Activated T-cell treated with anti-CD3 and anti-CD28 coated beads, Interleukin-2, amount 50 U/mL, for 24 hours (primary cell): ENCODE data around the gene ANKRD39.
"Not testable (repeated sequence)": the region's sequence is repeated elsewhere in the genome, so short reads cannot be mapped to it uniquely, and the experiment has no call there.

Experiments
- DNase-seq: peaks from one replicate; pipeline ENCODE4 v3.0.0-alpha.2; 2020
- H3K27ac Mint-ChIP-seq: 2 replicates; pipeline ENCODE4 v1.8.0; 2020; ENCODE audit warnings: mild to moderate bottlenecking, mixed read lengths
- H3K27me3 Mint-ChIP-seq: 2 replicates; pipeline ENCODE4 v1.8.0; 2020; ENCODE audit warnings: mixed read lengths
- H3K36me3 Mint-ChIP-seq: 2 replicates; pipeline ENCODE4 v1.8.0; 2020; ENCODE audit warnings: low read depth, mixed read lengths
- H3K4me1 Mint-ChIP-seq: 2 replicates; pipeline ENCODE4 v1.8.0; 2020; ENCODE audit warnings: low read depth, mixed read lengths
- H3K4me3 Mint-ChIP-seq: 2 replicates; pipeline ENCODE4 v1.8.0; 2020; ENCODE audit warnings: mild to moderate bottlenecking, moderate library complexity, mixed read lengths
- H3K9me3 Mint-ChIP-seq: 2 replicates; pipeline ENCODE4 v1.8.0; 2020; ENCODE audit warnings: mixed read lengths

The ANKRD39 gene

DNA sequence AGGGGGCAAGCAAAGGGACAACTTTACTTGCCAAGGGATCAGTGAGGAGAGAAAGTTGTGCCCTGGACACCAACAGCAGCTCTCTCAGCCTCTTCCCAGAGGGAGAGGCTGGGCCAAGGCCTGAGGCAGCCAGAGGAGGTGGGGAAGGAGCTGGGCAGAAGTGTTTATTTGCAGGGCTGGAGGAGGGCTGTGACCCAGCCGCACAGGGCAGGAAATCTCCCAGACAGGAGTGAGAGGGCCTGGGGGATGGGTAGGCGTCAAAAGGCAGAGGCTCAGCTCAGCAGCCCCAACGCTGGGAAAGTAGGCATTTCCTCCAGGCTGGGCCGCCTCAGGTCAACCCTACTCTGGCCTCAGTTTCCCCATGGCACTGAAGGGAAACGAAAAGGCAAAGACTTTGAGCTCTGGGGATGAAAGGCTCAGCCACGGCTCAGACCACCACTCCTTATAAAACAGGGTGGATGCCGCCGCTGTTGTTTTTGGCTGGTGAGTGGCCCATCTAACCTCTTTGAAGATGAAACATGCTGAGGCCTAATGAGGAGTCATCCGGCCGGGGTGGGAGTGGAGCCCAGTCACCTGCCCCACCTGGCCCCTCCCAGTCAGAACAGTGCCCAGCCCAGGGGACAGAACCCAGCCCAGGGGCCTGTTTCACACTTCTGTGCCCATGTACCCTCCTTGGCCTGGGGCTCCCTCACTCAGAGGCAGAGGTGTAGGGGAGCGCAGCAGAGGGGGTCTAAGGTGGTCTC, 33.9 kb upstream of the ANKRD39 start:
- peak; percentile 44 for DNase-seq
- no peaks in the 10 kb centered on the region for H3K27me3 Mint-ChIP-seq
- H3K4me3 Mint-ChIP-seq: no peak overlapping the region
- no peaks in the 10 kb centered on the region for H3K36me3 Mint-ChIP-seq
- peak overlapping the region; percentile 3 for H3K27ac Mint-ChIP-seq
- peaks cover 61% of the 10 kb centered on the region for H3K4me1 Mint-ChIP-seq
- H3K9me3 Mint-ChIP-seq: no peaks in the 10 kb centered on the region

DNA sequence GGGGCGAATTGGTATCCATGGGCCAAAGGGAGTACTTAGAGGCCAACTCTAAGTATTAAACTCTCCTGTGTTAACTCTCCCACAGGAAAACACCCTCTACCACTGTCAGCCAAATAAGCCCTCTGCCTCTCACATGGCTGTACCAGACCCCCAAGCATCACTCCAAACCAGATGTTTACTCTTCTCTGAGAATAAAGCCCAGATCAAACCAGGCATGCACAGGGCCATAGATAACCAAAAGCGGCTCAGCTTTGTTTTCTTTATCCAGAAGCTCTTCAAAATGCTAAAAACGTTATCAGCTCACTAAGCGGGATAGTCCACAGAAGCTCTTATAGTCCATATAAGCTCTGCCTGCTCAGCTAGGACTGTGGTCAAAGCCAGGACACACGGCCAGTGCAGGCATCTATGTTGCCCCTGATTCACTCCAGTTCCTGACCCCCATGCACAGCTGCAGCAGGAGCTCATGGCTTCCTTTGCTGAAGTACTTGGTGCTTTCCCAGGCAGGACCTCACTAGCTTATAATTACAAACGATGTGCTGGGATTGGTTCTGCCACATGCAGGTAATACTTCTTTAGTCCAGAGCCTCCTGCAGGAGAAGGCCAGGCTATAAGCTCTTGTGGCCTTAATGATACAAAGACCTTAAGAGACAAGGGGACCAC, 33.0 kb upstream of the ANKRD39 start:
- DNase-seq: no peak
- Mint-ChIP-seq H3K27me3 (no peaks in the 10 kb centered on the region), H3K27ac (peak overlapping the region; percentile 3), H3K4me3 (no peak overlapping the region), H3K36me3 (no peaks in the 10 kb centered on the region), H3K9me3 (no peaks in the 10 kb centered on the region), H3K4me1 (peaks cover 54% of the 10 kb centered on the region)

DNA sequence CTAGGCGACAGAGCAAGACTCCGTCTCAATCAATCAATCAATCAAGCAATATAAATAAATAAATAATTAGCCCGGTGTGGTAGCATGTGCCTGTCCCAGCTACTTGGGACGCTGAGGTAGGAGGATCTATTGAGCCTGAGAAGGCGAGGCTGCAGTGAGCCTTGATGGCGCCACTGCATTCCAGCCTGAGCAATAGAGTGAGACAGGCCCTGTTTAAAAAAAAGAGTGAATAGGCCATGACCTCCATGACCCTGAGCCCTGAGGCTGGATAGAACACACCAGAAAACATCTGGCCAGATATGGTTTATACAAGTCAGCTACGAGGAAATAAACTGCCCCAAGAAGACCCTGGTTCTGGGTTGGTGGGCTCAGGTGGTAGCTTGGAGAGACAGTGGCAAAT, 32.4 kb upstream of the ANKRD39 start:
- DNase-seq: no peak
- Mint-ChIP-seq H3K36me3 (no peaks in the 10 kb centered on the region), H3K4me3 (no peak overlapping the region), H3K4me1 (peaks cover 48% of the 10 kb centered on the region), H3K9me3 (no peaks in the 10 kb centered on the region), H3K27ac (no peak overlapping the region), H3K27me3 (no peaks in the 10 kb centered on the region)

DNA sequence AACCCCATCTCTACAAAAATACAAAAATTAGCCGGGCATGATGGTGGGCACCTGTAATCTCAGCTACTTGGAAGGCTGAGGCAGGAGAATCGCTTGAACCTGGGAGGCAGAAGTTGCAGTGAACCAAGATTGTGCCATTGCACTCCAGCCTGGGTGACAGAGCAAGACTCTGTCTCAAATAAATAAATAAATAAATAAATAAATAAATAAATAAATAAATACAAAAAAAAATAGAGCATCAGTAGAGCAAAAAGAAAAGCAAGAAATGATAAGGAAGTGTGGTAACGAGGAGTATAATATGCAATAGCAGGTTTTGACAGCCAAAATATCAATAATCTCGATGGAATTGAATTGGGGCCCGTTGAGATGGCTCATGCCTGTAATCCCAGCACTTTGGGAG, 31.7 kb upstream of the ANKRD39 start:
- not testable (repeated sequence) for H3K27ac Mint-ChIP-seq, H3K4me3 Mint-ChIP-seq, DNase-seq, H3K9me3 Mint-ChIP-seq, H3K27me3 Mint-ChIP-seq, H3K36me3 Mint-ChIP-seq
- H3K4me1 Mint-ChIP-seq: peaks cover 43% of the 10 kb centered on the region

DNA sequence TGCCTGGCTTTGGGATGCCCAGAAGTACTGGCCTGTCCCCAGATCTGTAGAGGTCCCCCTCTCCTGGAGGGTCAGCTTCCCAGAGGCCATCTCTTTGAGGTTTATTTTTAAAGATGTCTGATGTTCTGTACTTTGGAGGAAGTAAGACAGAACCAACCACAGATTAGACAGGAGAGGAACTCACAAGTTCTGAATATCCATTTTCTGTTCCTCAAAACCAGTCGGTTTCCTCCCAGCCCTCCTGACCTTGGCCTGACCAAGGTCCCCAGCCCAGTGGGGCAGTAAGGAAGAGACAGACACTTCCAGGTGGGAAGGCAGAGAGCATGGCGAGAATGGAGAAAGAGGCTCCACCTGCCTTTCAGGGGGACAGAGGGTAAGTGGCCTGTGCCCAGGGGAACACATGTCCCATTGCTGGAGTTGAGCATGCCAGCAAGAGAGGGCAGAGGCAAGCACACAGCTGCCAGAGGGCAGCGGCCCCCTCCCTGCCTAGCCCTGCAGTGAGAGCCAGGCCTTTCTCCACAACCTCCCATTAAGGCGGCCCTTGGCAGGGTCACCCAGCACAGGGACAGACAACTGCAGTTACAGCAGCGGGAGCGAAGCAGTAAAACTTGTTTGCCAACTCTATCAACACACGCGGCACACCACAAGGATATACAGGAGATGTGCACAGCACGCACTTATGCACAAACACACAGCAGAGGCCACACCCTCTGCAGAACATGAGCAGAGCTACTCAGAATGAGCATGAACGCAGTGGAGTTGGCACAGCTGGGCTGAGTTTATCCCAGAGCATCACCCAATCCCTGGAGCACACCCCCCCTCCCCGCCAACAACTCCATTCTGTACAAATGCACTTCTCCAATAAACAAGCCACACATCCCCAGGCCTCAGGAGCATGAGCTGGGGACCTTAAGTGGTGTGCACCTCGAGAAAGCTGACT, 30.5 kb upstream of the ANKRD39 start:
- no peaks in the 10 kb centered on the region for H3K27me3 Mint-ChIP-seq
- no peak for DNase-seq
- H3K36me3 Mint-ChIP-seq: no peaks in the 10 kb centered on the region
- H3K27ac Mint-ChIP-seq: no peak overlapping the region
- no peak overlapping the region for H3K4me3 Mint-ChIP-seq
- no peaks in the 10 kb centered on the region for H3K9me3 Mint-ChIP-seq
- H3K4me1 Mint-ChIP-seq: peaks cover 41% of the 10 kb centered on the region

DNA sequence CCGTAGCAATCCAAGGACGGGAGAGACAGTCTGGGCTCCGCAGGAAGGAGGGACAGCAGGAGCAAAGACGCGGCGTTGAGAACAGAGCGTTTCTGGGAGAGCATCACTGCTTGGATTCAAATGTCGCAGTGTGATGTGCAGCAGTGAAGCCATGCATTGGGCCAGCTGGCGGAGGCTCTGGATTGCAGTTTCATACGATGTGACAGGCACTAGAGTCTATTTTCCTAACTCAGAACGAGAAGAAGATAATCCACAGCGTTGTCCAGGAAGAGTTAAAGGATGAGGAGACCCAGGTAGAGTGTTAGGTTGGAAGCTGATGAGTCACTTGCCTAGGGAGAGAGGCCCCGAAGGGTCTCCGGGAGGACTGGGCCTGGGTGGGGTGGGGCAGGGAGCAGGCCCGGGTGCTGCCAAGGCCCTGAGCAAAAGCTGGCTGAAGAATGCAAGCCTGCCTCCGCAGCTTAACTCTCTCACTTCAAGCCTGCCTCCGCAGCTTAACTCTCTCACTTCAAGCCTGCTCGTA, 29.7 kb upstream of the ANKRD39 start:
- H3K36me3 Mint-ChIP-seq: no peaks in the 10 kb centered on the region
- peaks cover 33% of the 10 kb centered on the region for H3K4me1 Mint-ChIP-seq

DNA sequence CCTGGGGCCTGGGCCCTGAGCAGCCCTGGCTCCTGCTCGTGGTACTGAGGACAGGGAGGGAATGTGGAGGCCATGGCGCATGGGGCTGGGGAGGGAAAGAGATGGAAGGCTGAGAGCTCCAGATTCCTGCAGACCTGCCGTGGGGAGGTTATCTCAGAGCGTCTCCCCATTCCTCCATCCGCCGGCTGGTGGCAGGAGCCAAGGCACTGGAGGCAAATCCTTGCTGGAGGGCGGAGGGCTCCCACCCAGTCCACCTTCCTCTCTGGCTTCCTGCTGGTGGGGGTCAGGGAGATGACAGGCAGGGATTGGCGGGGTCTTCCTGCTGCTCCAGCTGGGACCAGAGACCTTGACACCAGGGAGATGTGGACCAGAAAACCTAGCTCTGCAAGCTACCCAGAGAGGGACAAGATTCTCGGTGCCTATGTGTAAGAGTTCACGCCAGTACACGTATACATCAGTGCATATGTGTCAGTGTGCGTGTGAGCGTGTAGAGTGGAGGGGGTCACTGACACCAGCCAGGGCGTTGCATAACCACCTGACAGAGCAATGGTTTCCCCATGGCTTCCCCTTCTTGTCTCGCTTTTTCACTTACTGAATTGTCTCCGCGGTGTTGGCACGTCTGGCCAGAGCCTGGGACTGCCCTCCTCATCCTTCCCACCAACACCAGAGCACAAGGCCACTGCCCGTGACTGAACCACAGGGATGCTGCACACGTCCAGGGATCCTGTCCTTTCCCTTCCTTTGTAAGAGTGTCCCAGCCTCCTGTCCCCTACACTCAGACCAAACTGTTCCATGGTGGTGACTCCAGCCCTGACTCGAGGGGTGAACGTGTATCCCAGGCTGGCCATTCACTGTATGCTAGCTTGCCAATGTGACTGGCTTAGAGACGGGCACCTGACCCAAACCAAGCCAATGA, 27.9 kb upstream of the ANKRD39 start:
- Mint-ChIP-seq H3K27ac (no peak overlapping the region), H3K4me1 (peaks cover 15% of the 10 kb centered on the region), H3K9me3 (no peaks in the 10 kb centered on the region), H3K4me3 (no peak overlapping the region), H3K27me3 (no peaks in the 10 kb centered on the region), H3K36me3 (no peaks in the 10 kb centered on the region)
- DNase-seq: no peak

More for the DNA sequence above, 29.7 kb upstream of the ANKRD39 start:
- H3K27me3 Mint-ChIP-seq: no peaks in the 10 kb centered on the region
- H3K27ac Mint-ChIP-seq: no peak overlapping the region
- H3K4me3 Mint-ChIP-seq: no peak overlapping the region
- no peaks in the 10 kb centered on the region for H3K9me3 Mint-ChIP-seq
- DNase-seq: no peak

DNA sequence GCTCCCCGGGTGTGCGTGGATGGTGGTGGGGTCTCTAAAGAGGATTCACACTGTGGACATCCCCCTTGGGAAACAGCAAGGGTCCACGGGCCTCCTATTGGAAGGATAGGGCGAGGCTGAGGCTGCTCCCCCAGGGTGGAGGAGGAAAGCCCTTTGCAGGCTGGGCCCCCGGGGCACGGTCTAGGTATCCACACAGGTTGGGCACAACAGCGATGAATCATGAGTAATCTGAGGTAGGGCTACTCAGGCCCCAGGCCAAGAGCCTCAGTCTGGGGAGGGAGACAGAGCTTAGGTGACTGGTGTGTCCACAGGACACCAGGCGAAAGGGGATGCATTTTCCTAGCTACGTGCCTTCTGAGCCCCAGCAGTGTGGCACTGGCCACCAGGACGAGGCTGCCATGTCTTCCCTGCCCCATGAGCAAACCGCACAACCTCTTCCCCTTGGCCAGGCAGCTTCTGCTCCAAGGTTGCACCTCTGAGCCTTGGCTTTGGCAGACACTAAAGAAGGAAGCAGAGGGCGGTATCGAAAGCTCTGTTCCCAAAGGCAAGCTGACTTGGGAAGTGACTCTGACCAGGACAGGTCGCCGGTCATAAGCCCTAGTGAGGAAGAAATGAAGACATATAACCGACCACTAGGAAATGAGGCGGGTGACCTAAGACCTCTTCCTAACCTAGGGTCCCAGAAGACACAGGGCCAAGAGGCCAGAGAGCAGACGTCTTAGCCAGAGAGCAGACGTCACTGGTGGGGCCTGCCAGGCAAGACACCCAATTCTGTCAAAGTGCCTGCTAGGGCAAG, 26.7 kb upstream of the ANKRD39 start:
- no peak overlapping the region for H3K4me3 Mint-ChIP-seq
- DNase-seq: no peak
- H3K36me3 Mint-ChIP-seq: no peaks in the 10 kb centered on the region
- no peaks in the 10 kb centered on the region for H3K27me3 Mint-ChIP-seq
- H3K27ac Mint-ChIP-seq: no peak overlapping the region
- H3K4me1 Mint-ChIP-seq: peaks cover 10% of the 10 kb centered on the region
- H3K9me3 Mint-ChIP-seq: no peaks in the 10 kb centered on the region

DNA sequence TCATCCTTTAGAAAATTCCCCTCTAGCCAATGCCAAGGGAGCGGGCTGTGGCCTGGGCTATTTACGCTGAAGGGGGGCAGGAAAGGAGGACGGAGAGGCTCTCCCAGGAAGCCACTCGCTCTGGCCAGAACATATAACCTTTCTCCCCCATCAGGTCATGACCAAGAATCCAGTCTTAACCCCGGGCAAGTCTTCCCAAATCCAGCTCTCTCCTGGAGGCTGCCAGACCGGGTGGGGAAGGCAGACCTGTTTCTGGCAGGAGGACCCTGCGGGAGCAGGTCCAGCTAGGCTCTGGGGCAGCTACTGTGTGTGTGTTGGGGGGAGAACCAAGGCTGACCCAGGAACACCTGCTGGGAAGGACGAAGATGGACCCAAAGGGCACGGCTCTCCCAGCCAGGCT, 25.5 kb upstream of the ANKRD39 start:
- no peak for DNase-seq
- H3K4me3 Mint-ChIP-seq: no peak overlapping the region
- H3K27me3 Mint-ChIP-seq: no peaks in the 10 kb centered on the region
- peaks cover 7% of the 10 kb centered on the region for H3K4me1 Mint-ChIP-seq
- no peak overlapping the region for H3K27ac Mint-ChIP-seq
- no peaks in the 10 kb centered on the region for H3K36me3 Mint-ChIP-seq
- H3K9me3 Mint-ChIP-seq: no peaks in the 10 kb centered on the region

DNA sequence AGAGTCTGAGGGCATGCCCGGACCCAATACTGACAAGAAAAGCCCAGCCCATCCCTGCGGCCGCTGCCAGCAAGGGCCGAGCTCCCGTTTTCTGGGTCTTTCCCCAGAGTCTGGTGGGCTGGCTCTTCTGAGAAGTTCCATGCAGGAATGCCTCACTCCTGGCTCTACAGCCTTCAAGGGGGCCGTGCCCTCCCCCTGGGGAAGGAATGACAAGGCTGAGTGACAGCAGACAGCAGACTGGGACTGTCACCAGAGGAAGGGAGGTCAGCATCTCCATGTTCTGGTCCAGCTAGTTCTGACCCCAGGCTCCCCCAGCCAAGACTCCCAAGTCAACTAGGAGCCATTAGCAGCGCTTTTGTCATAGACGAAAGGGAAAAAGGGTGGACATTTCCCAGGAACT, 25.1 kb upstream of the ANKRD39 start:
- Mint-ChIP-seq H3K4me1 (peaks cover 4% of the 10 kb centered on the region), H3K27me3 (no peaks in the 10 kb centered on the region), H3K9me3 (no peaks in the 10 kb centered on the region), H3K27ac (no peak overlapping the region), H3K4me3 (no peak overlapping the region), H3K36me3 (no peaks in the 10 kb centered on the region)
- no peak for DNase-seq

DNA sequence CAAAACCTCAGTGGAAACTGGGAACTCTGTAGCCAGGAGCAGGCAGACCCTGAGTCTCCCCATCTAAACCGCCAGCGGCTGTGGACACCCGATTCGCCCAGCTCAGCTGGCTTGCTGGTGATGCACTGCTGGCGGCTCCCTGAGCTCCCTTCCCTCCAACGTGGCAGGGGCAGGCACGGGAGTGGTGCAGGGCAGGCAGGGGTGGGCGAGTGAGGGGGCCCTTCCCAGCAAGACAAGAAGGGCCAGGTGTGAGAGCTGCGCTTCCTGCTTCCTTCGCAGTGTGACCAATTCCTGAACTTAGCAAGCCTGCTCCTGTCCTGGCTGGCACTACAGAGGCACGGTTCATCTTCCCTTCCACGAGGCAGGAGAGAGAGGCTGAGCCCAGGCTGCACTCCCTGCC, 24.4 kb upstream of the ANKRD39 start:
- Mint-ChIP-seq H3K9me3 (no peaks in the 10 kb centered on the region), H3K27ac (no peak overlapping the region), H3K4me3 (no peak overlapping the region), H3K4me1 (peaks cover 1% of the 10 kb centered on the region), H3K27me3 (no peaks in the 10 kb centered on the region), H3K36me3 (no peaks in the 10 kb centered on the region)
- DNase-seq: no peak

DNA sequence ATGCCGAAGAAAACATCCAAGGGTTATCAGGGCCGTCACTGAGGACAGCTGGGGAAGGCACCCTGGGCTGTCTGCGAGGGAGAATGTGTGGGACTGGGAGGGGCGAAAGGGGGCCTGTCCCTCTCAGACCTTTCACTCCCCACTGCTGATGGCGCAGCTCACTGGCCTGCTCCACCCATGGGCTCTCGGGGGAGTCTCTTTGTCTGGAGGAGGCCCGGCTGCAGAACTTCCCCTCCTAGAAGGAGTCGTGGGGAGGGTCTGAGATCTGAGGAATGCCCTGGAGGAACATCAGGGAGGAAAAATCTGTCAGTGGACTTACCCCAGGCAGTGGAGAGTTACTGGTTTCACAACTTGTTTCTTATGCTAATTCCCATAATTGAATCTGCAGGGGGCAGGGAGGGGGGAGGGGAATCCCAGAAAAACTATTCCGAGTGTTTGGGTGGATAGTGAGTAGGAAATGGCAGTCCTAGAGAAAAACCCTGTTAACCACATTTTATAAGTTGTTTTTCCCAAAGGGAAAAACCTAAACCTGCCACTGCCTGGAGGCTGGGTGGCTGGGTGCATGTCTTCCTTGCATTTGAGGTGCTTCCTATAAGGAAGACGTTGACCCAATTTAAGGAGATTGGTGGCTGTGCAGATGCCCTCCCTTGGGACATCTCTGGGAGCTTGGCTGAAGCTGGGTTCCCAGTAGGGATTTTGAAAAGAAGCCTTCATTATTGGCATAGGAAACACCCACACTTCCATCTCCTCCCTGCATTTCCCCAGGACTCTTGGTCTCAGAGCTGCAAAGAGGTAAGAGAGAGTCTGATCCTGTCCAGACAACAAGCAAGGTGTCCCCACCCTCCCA, 23.8 kb upstream of the ANKRD39 start:
- H3K27me3 Mint-ChIP-seq: no peaks in the 10 kb centered on the region
- peaks cover 3% of the 10 kb centered on the region for H3K4me1 Mint-ChIP-seq
- H3K9me3 Mint-ChIP-seq: no peaks in the 10 kb centered on the region
- no peak for DNase-seq
- no peak overlapping the region for H3K27ac Mint-ChIP-seq
- H3K4me3 Mint-ChIP-seq: no peak overlapping the region
- H3K36me3 Mint-ChIP-seq: no peaks in the 10 kb centered on the region
